ENCODE measurements around the gene STYXL2. TPM values are rescaled to one million over a fixed set of nuclear protein-coding genes. Genes with fewer than 3 reads are reported as not detected.

STYXL2 gene
- total RNA-seq, 2 donors from 2014 or later, result 0.10 TPM; not detected in 1

GRCh38 chr1:167116174-167116573 lies 22.3 kb downstream of the STYXL2 start:
- no peak overlapping the region for H3K27ac ChIP-seq
- no peak overlapping the region for H3K4me3 ChIP-seq
- no peaks in the 10 kb centered on the region for H3K4me1 ChIP-seq
- no peaks in the 10 kb centered on the region for H3K36me3 ChIP-seq
- no peaks in the 10 kb centered on the region for H3K27me3 ChIP-seq
- H3K9ac ChIP-seq (ENCODE audit: low read depth in 2 of 2, low read length in 2 of 2), result no peak overlapping the region
- intact Hi-C loops (cut with DNase I), result loop anchor here (5.0 kb wide), 1 partner anchor 49 kb away; no protein-coding TSS in a partner anchor
- TF ChIP-seq CTCF (IDR thresholded peaks at IDR 0.05), result no peak
- no peak for DNase-seq
- no peaks in the 10 kb centered on the region for H3K9me3 ChIP-seq

DNA sequence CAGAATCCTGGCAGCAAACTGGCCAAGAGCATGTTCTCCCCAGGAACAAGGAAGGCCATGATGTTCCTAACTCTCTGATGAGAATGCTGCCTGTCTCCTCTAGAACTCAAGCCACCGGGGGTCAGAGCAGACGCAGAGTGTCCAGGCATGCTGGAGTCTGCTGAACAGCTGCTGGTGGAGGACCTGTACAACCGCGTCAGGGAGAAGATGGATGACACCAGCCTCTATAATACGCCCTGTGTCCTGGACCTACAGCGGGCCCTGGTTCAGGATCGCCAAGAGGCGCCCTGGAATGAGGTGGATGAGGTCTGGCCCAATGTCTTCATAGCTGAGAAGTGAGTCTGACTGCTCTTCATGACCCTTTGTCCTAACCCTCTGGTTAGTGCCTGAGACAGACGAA lies 23.4 kb downstream of the STYXL2 start:
- Histone ChIP-seq H3K27ac (no peak overlapping the region), H3K4me3 (no peak overlapping the region), H3K27me3 (no peaks in the 10 kb centered on the region), H3K9me3 (no peaks in the 10 kb centered on the region), H3K4me1 (no peaks in the 10 kb centered on the region), H3K9ac (ENCODE audit: low read depth in 2 of 2, low read length in 2 of 2) (no peak overlapping the region), H3K36me3 (no peaks in the 10 kb centered on the region)
- no peak for DNase-seq
- no peak for TF ChIP-seq CTCF (IDR thresholded peaks at IDR 0.05)
- intact Hi-C loops (cut with DNase I), result loop anchor here (5.0 kb wide), 1 partner anchor 50 kb away; no protein-coding TSS in a partner anchor

GRCh38 chr1:167118188-167118587 lies 24.3 kb downstream of the STYXL2 start:
- Histone ChIP-seq H3K9ac (ENCODE audit: low read depth in 2 of 2, low read length in 2 of 2) (no peak overlapping the region), H3K27ac (no peak overlapping the region), H3K27me3 (no peaks in the 10 kb centered on the region), H3K36me3 (no peaks in the 10 kb centered on the region), H3K4me3 (no peak overlapping the region), H3K4me1 (no peaks in the 10 kb centered on the region), H3K9me3 (no peaks in the 10 kb centered on the region)
- no peak for TF ChIP-seq CTCF (IDR thresholded peaks at IDR 0.05)
- intact Hi-C loops (cut with DNase I), result loop anchor here (5.0 kb wide), 1 partner anchor 51 kb away; no protein-coding TSS in a partner anchor
- DNase-seq, result no peak

- no peak for DNase-seq
- Histone ChIP-seq H3K27me3 (no peaks in the 10 kb centered on the region), H3K9me3 (no peaks in the 10 kb centered on the region), H3K27ac (no peak overlapping the region), H3K4me1 (no peaks in the 10 kb centered on the region), H3K4me3 (no peak overlapping the region), H3K9ac (ENCODE audit: low read depth in 2 of 2, low read length in 2 of 2) (no peak overlapping the region), H3K36me3 (no peaks in the 10 kb centered on the region)
- no peak for TF ChIP-seq CTCF (IDR thresholded peaks at IDR 0.05)
- intact Hi-C loops (cut with DNase I), result loop anchor here (5.0 to 10.0 kb wide), 3 partner anchors 52 to 205 kb away; no protein-coding TSS in a partner anchor
Measured at GRCh38 chr1:167119696-167120095, 25.8 kb downstream of the STYXL2 start.

GRCh38 chr1:167120899-167121298 lies 27.0 kb downstream of the STYXL2 start:
- Histone ChIP-seq H3K4me3 (peak overlapping the region; percentile 32), H3K9ac (ENCODE audit: low read depth in 2 of 2, low read length in 2 of 2) (peak overlapping the region; percentile 49 to 61), H3K27me3 (no peaks in the 10 kb centered on the region), H3K36me3 (no peaks in the 10 kb centered on the region), H3K4me1 (no peaks in the 10 kb centered on the region), H3K27ac (peak overlapping the region; percentile 64), H3K9me3 (no peaks in the 10 kb centered on the region)
- DNase-seq, result no peak
- intact Hi-C loops (cut with DNase I), result loop anchor here (10.0 kb wide), 2 partner anchors 94 to 206 kb away; no protein-coding TSS in a partner anchor
- TF ChIP-seq CTCF (IDR thresholded peaks at IDR 0.05), result no peak
